ENCODE results near the gene NUP98.
"Not testable (repeated sequence)": the region's sequence is repeated elsewhere in the genome, so short reads cannot be mapped to it uniquely, and the experiment has no call there.

NUP98 gene

DNA sequence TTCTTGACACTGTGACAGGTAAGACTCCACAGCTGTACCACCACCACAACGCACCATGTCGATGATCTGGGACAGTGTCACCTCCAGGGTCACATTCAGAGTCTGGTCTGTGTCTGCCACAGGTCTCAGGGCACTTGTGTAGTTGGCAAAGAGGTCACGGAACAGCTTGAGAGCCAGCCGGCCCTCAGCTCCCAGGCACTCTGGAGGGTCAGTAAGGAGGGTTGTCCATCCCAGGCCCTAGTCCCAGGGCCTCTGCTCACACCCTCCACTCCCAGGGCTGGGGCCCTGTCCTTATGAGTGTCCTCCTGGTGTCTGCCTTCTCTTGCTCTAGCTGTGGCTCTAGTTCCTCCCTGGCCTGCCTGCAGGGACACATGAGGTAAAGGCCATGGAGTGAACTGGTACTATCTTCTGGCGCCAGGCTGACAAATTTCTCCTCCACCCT lies 127.6 kb downstream of the NUP98 start:
- no peak for DNase-seq (ENCODE audit: low read depth in 2 of 2)

- no peak for DNase-seq (ENCODE audit: low read depth in 2 of 2)
Observed at GRCh38 chr11:3669128-3669527, 128.2 kb downstream of the NUP98 start.

DNA sequence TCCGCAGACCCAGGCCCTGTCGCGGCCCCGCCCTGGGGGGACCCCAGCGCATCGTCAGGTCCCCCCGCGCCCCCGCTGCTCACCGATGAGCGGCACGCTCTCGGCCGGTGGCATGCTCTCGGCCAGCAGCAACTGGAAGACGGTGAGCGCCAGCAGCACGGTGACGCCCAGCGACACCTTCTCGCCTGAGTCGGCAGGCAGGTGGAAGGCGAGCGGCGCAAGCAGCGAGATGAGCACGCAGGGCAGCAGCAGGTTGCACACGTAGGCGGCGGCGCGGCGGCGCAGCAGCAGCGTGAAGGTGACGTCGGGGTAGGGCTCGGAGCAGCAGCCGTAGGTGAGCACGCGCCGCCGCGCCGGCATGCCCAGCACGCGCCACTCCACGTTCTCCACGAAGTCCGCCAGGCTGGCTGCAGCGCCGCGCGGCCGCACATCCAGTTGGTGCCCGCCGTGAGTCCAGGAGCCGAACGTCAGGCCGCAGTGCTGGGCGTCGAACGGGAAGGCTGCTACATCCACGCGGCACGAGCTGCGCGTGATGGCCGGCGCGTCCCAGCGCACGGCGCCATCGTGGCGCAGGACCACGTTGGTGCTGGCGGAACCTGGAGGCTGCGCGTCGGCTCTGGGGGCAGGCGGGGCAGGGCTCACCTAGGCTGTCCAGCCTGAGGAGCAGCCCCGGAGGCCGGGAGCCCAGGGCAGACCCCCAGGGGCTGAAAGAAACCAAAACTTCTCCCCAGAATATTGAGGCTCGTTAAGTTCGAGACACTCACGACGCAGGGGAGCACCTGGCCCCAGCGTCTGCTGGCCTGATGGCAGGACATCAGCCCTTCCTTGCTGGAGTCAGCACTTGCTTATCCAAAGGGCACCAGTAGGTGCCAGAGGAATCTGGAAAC lies 130.0 kb downstream of the NUP98 start:
- DNase-seq (ENCODE audit: low read depth in 2 of 2) = no peak

GRCh38 chr11:3666023-3666530 lies 131.3 kb downstream of the NUP98 start:
- no peak for DNase-seq (ENCODE audit: low read depth in 2 of 2)

DNA sequence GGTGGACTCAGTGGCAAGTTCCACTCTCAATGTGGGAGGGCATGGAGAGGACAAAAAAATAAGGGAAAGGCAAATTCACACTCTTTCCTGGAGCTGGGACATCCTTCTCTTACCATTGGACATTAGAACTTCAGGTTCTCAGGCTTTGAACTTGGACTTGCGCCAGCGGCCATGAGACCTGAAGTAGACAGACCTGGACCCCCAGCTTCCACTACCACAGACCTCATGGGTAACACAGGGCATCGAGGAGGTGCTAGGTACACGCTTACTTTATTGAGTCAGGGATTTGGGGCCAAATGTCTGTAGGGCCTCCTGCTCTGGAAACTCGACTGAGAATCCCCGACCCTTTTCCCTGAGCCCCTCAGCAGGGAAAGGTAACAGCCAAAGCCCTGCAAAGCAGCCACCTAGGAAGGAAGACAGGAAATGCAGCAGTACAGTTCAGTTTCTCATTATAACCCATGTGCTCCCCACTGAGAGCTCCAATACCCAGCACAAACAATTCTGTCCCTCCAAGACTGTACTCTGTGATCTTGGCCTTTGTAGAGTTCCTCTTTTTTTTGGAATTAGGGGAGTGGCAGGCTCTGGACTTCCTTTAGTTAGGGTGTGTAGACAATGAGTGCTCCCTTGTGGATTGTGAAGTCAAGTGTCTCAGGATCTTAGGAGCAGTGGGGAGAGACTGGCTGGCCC lies 131.9 kb downstream of the NUP98 start:
- DNase-seq (ENCODE audit: low read depth in 2 of 2) = no peak

DNA sequence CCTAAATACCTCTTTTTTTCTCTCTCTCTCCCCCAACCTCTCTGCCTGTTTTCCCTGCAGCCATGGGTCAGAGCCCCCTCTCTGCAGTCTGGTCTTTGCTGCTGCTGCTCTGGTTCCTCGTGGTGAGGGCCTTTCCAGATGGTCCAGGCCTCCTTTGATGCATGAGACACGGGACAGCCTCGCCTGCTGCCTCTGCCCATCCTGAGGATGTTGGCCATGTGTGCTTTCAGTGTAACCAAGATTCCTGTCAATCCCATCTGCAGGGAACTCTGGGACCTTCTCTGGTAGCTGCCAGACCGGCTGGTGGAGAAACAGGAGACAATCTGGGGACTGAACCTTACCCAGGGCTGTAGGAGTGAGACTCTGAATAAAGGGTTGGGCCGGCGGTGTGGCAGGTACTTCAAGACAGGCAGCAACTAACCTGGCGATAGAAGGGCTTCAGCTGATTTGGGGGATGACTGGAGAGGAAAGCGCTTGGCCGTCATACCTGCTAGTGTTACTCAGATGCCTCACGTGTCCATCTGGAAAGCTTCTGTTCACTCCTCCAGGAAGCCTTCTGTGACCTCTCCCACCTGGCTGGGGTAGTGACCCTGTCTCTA lies 133.2 kb downstream of the NUP98 start:
- DNase-seq (ENCODE audit: low read depth in 2 of 2) = no peak

GRCh38 chr11:3662856-3663255 lies 134.5 kb downstream of the NUP98 start:
- DNase-seq (ENCODE audit: low read depth in 2 of 2) = no peak

GRCh38 chr11:3660960-3661359 lies 136.4 kb downstream of the NUP98 start:
- DNase-seq (ENCODE audit: low read depth in 2 of 2) = no peak

GRCh38 chr11:3659595-3660515 lies 137.5 kb downstream of the NUP98 start:
- no peak for DNase-seq (ENCODE audit: low read depth in 2 of 2)

DNA sequence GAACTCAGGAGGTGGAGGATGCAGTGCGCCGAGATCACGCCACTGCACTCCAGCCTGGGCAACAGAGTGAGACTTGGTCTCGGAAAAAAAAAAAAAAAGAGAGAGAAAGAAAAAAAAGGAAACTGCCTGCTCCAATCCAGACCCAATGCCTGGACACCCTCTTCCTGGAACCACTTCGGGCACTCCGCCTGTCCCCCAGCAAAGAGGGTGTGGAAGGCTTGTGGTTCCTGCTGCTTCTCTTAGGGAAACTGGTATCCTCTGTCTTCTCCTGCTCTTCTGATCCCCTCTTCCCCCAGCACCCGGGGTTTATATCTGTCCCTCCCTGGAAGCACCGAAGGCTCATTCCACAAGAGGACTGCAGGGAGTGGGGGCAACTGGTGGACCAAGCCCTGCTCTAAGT lies 139.1 kb downstream of the NUP98 start:
- no peak for DNase-seq (ENCODE audit: low read depth in 2 of 2)

DNA sequence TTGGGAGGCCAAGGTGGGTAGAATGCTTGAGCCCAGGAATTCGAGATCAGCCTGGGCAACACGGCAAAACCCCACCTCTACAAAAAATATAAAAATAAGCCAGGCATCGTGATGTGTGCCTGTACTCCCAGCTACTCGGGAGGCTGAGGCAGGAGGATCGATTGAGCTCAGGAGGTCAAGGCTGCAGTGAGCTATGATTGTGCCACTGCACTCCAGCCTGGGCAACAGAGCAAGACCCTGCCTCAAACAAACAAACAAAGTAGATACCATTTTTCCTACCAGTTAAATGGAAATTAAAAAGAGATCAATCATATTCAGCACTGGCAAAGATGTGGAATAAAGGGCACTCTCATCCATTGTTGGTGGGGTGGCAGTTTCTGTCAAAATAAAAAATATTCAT lies 140.0 kb downstream of the NUP98 start:
- DNase-seq (ENCODE audit: low read depth in 2 of 2) = not testable (repeated sequence)

DNA sequence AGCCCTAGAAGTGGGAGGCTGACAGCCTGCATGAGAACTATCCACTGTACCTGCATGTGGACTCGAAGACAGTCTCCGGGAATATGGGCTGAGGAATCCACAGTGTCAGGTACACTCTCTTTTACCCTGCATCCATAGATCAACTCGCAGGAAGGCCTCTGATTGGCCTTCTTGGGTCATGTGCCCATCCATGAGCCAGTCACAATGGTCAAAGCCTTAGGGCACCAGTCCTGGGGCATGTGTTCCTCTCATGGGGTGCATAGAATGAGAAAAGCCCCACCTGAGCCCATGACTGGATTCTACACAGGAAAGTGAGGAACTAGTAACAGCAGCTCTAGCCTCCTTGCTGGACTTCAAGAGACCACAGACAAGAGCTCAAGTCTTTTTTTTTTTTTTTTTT lies 141.8 kb downstream of the NUP98 start:
- DNase-seq (ENCODE audit: low read depth in 2 of 2) = no peak

DNA sequence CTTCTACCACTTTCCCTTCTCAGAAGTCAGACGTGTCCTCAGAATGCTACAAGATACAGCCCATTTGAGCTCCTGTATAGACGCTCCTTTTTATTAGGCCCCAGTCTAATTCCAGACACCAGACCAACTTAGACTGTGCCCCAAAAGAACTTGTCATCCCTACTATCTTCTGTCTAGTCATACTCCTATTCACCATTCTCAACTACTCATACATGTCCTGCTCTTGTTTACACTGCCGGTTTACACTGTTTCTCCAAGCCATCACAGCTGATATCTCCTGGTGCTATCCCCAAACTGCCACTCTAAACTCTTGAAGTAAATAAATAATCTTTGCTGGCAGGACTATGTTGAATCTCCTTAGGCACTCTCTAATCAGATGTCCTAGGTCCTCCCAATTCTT lies 144.8 kb downstream of the NUP98 start:
- DNase-seq (ENCODE audit: low read depth in 2 of 2) = not testable (repeated sequence)

GRCh38 chr11:3649374-3649773 lies 148.0 kb downstream of the NUP98 start:
- not testable (repeated sequence) for DNase-seq (ENCODE audit: low read depth in 2 of 2)

- not testable (repeated sequence) for DNase-seq (ENCODE audit: low read depth in 2 of 2)
Observed at GRCh38 chr11:3648843-3649242, 148.5 kb downstream of the NUP98 start.

GRCh38 chr11:3645552-3645951 lies 151.8 kb downstream of the NUP98 start:
- DNase-seq (ENCODE audit: low read depth in 2 of 2) = no peak

DNA sequence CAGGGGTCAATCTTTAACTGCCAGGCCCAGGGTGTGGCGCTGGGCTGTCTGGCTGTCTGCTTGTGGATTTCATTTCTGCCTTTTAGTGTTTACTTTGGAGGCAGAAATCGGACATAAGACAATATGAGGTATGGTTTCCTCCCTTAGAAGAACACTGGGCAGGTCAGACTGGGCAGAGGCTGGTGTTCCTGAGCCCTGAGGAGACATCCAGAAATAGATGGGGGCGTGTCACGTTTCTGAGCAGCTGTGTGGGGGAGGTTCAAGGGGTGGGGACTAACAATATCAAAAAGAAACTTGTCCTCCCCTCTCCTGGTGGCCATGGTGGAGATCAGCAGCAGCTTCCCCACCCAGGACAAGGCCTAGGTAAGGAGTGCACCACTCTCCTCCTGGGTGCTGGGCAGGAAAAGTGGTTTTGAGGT lies 152.5 kb downstream of the NUP98 start, which contains the start of gene ART1:
ART1 (plus strand) TSS at position 312 of the 419 bp plus-strand sequence. CDS start 14,086 bp downstream, outside the sequence.
- DNase-seq (ENCODE audit: low read depth in 2 of 2) = no peak

GRCh38 chr11:3643102-3643546 lies 154.2 kb downstream of the NUP98 start:
- not testable (repeated sequence) for DNase-seq (ENCODE audit: low read depth in 2 of 2)

GRCh38 chr11:3642071-3642951 lies 155.0 kb downstream of the NUP98 start:
- peak; percentile 24 to 63 for DNase-seq (ENCODE audit: low read depth in 2 of 2)

GRCh38 chr11:3641701-3642070 lies 155.7 kb downstream of the NUP98 start, which contains the start of gene ART5:
TSS of gene ART5 (minus strand) at chr11:3641992. CDS start at chr11:3641862, 130 bp downstream.
- DNase-seq (ENCODE audit: low read depth in 2 of 2) = no peak
